ENCODE data around the gene SLC22A5.

GRCh38 chr5:132383984-132384383 lies 14.5 kb downstream of the SLC22A5 start:
- no peak for TF ChIP-seq CTCF (IDR thresholded peaks at IDR 0.05; ENCODE audit: low read length)
- no peak for TF ChIP-seq EZH2 (IDR thresholded peaks at IDR 0.05; ENCODE audit: borderline replicate concordance, low read length)

All from OCI-LY1 (cell line).